ENCODE measurements around the gene ZNF22. TPM values are rescaled to one million over a fixed set of nuclear protein-coding genes. Genes with fewer than 3 reads are reported as not detected.

ZNF22 gene
- total and polyA plus RNA-seq, 2 of the 8 experiments (the other 6 are each of a cell fraction or from before 2014, with no cell fraction given): 18.2 to 45.2 TPM

Other genes starting within 250 kb of the ZNF22 start
- not detected in 2 replicates for gene TMEM72, start 89.6 kb upstream of the ZNF22 start, total RNA-seq (2021; fragmentation: NEBNext Ultra II Directional; extraction: Animal tissue kit (Norgen Biotek cat#: 25700))
- not detected in 2 replicates for gene TMEM72, start 89.6 kb upstream of the ZNF22 start, polyA plus RNA-seq (2011; rRNA removed)
- gene RASSF4, start 41.1 kb upstream of the ZNF22 start, total RNA-seq (2021; fragmentation: NEBNext Ultra II Directional; extraction: Animal tissue kit (Norgen Biotek cat#: 25700)): 12.3 and 14.5 TPM in 2 replicates
- 14.3 and 16.1 TPM in 2 replicates for gene RASSF4, start 41.1 kb upstream of the ZNF22 start, polyA plus RNA-seq (2011; rRNA removed)
- gene DEPP1, start 22.1 kb upstream of the ZNF22 start, total RNA-seq (2021; fragmentation: NEBNext Ultra II Directional; extraction: Animal tissue kit (Norgen Biotek cat#: 25700)): 0.67 and 0.80 TPM in 2 replicates
- 4.5 and 5.3 TPM in 2 replicates for gene DEPP1, start 22.1 kb upstream of the ZNF22 start, polyA plus RNA-seq (2011; rRNA removed)